HEK293 (cell line): ENCODE results near the gene MBLAC1.

ENCODE experiments used
- CTCF ChIA-PET: fragments of 350-600 bp; formaldehyde crosslinking; extraction: SDS; loops from one replicate; lab custom pipeline; 2021; ENCODE audit warnings: antibody characterized with exemption; lab: Yijun Ruan, JAX
- POLR2A ChIA-PET: fragments of 300-600 bp; formaldehyde crosslinking; extraction: SDS; loops from one replicate; lab custom pipeline; 2020; ENCODE audit warnings: antibody characterized with exemption, inconsistent platforms; lab: Yijun Ruan, JAX
- H3K27ac ChIP-seq: fragments of 200-500 bp; sonication (Bioruptor generic); 2 replicates; pipeline ENCODE4 v1.5.1; 2014; ENCODE audit warnings: low read depth, low read length, control low read depth, inconsistent platforms; ENCODE audit errors: extremely low read depth
- H3K36me3 ChIP-seq, 2 experiments: fragments of 200-500 bp in 1 of 2; sonication (Bioruptor generic) in 1 of 2; 1 replicate in 1 of 2; 2 replicates in 1 of 2; pipeline ENCODE4 v1.5.1; 2014 to 2017; ENCODE audit warnings: inconsistent platforms in 2 of 2, low read length in 2 of 2; ENCODE audit not compliant: control insufficient read depth in 2 of 2, insufficient read depth in 1 of 2
- H3K4me1 ChIP-seq: fragments of 200-500 bp; sonication (Bioruptor generic); 2 replicates; pipeline ENCODE4 v1.5.1; 2014; ENCODE audit warnings: mild to moderate bottlenecking, low read length, inconsistent platforms; ENCODE audit not compliant: control insufficient read depth, insufficient read depth
- H3K4me3 ChIP-seq: 2 replicates; pipeline ENCODE4 v1.5.1; 2011; ENCODE audit warnings: low read depth, mild to moderate bottlenecking, control low read depth, low read length, moderate library complexity
- H3K9me3 ChIP-seq: fragments of 200-500 bp; sonication (Bioruptor generic); 2 replicates; pipeline ENCODE4 v1.5.1; 2014; ENCODE audit warnings: low read depth, low read length, inconsistent platforms; ENCODE audit not compliant: control insufficient read depth, insufficient read depth
- PRDM1 ChIP-seq: fragments of 450-650 bp; formaldehyde crosslinking; IDR thresholded peaks from 2 replicates; pipeline ENCODE4; 2016; ENCODE audit warnings: missing biosample characterization, missing genetic modification characterization
- REPIN1 ChIP-seq: fragments of 450-650 bp; formaldehyde crosslinking; IDR thresholded peaks from 2 replicates; pipeline ENCODE4 v1.5.1; 2017; ENCODE audit warnings: missing biosample characterization, missing genetic modification characterization, low read depth
- ZBTB48 ChIP-seq: fragments of 450-650 bp; formaldehyde crosslinking; IDR thresholded peaks from 2 replicates; pipeline ENCODE4 v1.5.1; 2016; ENCODE audit warnings: missing biosample characterization, missing genetic modification characterization
- ZNF121 ChIP-seq: fragments of 450-650 bp; formaldehyde crosslinking; IDR thresholded peaks from 2 replicates; pipeline ENCODE4 v1.5.1; 2016; ENCODE audit warnings: missing biosample characterization, missing genetic modification characterization
- ZNF23 ChIP-seq: fragments of 450-650 bp; formaldehyde crosslinking; IDR thresholded peaks from 2 replicates; pipeline ENCODE4 v1.5.1; 2016; ENCODE audit warnings: missing biosample characterization, missing genetic modification characterization, borderline replicate concordance
- ZNF280C ChIP-seq: fragments of 450-650 bp; formaldehyde crosslinking; IDR thresholded peaks from 2 replicates; pipeline ENCODE4 v1.5.1; 2016; ENCODE audit warnings: missing biosample characterization, missing genetic modification characterization
- ZNF473 ChIP-seq: fragments of 450-650 bp; formaldehyde crosslinking; IDR thresholded peaks from 2 replicates; pipeline ENCODE4 v1.5.1; 2017; ENCODE audit warnings: missing biosample characterization, missing genetic modification characterization
- ZNF777 ChIP-seq: fragments of 450-650 bp; formaldehyde crosslinking; IDR thresholded peaks from 2 replicates; pipeline ENCODE4 v1.5.1; 2017; ENCODE audit warnings: missing biosample characterization, missing genetic modification characterization, borderline replicate concordance
- ZNF830 ChIP-seq: fragments of 450-650 bp; IDR thresholded peaks from 2 replicates; pipeline ENCODE4 v1.5.0; 2018; ENCODE audit warnings: missing biosample characterization, missing genetic modification characterization, low read depth, mild to moderate bottlenecking, moderate library complexity
- TF ChIP-seq, protein P1 (sequence below): fragments of 450-650 bp; formaldehyde crosslinking; IDR thresholded peaks from 2 replicates; pipeline ENCODE4 v1.5.0; 2017; ENCODE audit warnings: missing biosample characterization, missing genetic modification characterization, borderline replicate concordance
- TF ChIP-seq, protein P2 (sequence below): fragments of 450-650 bp; formaldehyde crosslinking; IDR thresholded peaks from 2 replicates; pipeline ENCODE4 v1.5.1; 2017; ENCODE audit warnings: missing biosample characterization, missing genetic modification characterization
- TF ChIP-seq, protein P3 (sequence below): fragments of 450-650 bp; formaldehyde crosslinking; IDR thresholded peaks from 2 replicates; pipeline ENCODE4 v1.5.1; 2016; ENCODE audit warnings: missing biosample characterization, missing genetic modification characterization

MBLAC1 gene

DNA sequence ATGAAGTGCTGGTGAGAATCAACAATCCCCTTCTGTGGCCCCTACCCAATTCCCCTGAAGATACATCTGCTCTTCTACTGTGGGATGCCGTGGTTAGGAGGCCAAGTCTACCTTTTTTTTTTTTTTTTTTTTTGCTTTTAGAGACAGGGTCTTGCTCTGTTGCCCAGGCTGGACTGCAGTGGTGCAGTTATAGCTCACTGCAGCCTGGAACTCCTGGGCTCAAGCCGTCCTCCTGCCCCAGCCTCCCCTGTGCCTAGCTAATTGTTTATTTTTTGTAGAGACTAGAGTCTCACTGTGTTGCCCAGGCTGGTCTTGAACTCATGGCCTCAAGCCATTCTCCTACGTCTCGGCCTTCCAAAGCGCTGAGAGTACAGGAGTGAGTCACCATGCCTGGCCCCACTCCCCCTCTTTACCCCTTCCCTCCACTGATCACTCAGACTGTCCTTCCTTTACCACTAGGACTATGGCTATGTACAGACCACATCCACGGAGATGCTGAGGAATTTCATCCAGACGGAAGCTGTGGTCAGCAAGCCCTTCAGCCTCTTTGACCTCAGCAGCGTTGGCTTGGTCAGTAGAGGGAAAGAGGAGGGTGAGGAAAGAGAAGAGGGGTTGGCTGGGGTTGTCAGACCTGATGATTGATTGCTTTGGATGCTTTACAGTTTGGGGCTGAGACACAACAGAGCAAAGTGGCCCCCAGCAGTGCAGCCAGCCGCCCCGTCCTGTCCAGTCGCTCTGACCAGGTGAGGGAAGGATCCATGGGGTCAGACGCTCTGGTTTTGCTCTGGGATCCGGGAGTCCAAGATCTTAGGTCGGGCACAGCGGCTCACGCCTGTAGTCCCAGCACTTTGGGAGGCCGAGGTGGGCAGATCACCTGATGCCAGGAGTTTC, 23.6 kb upstream of the MBLAC1 start:
- TF ChIP-seq ZNF23 = no peak
- no peak for TF ChIP-seq PRDM1 (tag by site-specific recombination)
- TF ChIP-seq, protein P1, sequence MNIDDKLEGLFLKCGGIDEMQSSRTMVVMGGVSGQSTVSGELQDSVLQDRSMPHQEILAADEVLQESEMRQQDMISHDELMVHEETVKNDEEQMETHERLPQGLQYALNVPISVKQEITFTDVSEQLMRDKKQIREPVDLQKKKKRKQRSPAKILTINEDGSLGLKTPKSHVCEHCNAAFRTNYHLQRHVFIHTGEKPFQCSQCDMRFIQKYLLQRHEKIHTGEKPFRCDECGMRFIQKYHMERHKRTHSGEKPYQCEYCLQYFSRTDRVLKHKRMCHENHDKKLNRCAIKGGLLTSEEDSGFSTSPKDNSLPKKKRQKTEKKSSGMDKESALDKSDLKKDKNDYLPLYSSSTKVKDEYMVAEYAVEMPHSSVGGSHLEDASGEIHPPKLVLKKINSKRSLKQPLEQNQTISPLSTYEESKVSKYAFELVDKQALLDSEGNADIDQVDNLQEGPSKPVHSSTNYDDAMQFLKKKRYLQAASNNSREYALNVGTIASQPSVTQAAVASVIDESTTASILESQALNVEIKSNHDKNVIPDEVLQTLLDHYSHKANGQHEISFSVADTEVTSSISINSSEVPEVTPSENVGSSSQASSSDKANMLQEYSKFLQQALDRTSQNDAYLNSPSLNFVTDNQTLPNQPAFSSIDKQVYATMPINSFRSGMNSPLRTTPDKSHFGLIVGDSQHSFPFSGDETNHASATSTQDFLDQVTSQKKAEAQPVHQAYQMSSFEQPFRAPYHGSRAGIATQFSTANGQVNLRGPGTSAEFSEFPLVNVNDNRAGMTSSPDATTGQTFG = no peak
- no peak for TF ChIP-seq ZNF830 (tag by site-specific recombination)
- no peak for TF ChIP-seq REPIN1 (tag by site-specific recombination)
- TF ChIP-seq, protein P2, sequence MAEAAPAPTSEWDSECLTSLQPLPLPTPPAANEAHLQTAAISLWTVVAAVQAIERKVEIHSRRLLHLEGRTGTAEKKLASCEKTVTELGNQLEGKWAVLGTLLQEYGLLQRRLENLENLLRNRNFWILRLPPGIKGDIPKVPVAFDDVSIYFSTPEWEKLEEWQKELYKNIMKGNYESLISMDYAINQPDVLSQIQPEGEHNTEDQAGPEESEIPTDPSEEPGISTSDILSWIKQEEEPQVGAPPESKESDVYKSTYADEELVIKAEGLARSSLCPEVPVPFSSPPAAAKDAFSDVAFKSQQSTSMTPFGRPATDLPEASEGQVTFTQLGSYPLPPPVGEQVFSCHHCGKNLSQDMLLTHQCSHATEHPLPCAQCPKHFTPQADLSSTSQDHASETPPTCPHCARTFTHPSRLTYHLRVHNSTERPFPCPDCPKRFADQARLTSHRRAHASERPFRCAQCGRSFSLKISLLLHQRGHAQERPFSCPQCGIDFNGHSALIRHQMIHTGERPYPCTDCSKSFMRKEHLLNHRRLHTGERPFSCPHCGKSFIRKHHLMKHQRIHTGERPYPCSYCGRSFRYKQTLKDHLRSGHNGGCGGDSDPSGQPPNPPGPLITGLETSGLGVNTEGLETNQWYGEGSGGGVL (tag by site-specific recombination) = peak; percentile 39
- TF ChIP-seq, protein P3, sequence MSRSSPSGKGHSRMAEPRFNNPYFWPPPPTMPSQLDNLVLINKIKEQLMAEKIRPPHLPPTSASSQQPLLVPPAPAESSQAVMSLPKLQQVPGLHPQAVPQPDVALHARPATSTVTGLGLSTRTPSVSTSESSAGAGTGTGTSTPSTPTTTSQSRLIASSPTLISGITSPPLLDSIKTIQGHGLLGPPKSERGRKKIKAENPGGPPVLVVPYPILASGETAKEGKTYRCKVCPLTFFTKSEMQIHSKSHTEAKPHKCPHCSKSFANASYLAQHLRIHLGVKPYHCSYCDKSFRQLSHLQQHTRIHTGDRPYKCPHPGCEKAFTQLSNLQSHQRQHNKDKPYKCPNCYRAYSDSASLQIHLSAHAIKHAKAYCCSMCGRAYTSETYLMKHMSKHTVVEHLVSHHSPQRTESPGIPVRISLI = 0 out of 2 replicates have a peak, but pooled peaks have one; percentile 23
- no peak for TF ChIP-seq ZNF473 (tag by site-specific recombination)
- no peak for TF ChIP-seq ZBTB48 (tag by site-specific recombination)
- TF ChIP-seq ZNF121 (tag by site-specific recombination) = peak; percentile 87
- TF ChIP-seq ZNF280C = no peak
- H3K4me3 ChIP-seq = no peak overlapping the region
- no peaks in the 10 kb centered on the region for H3K4me1 ChIP-seq
- H3K27ac ChIP-seq = peak overlapping the region; percentile 99; the same call in 1 of the 2 replicates
- H3K36me3 ChIP-seq = peaks cover 25 to 63% of the 10 kb centered on the region in 2 experiments
- no peaks in the 10 kb centered on the region for H3K9me3 ChIP-seq
- ChIA-PET POLR2A (interaction anchor here (0.7 to 4.4 kb wide), 6 partner anchors 10 to 1850 kb away, joined by 4 to 115 read pairs (median 35); partner anchors contain the start of genes CNPY4, COPS6, MBLAC1 and TAF6), CTCF (interaction anchor here (0.6 to 1.7 kb wide), 5 partner anchors 25 to 85 kb away, joined by 3 to 10 read pairs (median 5); no protein-coding TSS in a partner anchor)

DNA sequence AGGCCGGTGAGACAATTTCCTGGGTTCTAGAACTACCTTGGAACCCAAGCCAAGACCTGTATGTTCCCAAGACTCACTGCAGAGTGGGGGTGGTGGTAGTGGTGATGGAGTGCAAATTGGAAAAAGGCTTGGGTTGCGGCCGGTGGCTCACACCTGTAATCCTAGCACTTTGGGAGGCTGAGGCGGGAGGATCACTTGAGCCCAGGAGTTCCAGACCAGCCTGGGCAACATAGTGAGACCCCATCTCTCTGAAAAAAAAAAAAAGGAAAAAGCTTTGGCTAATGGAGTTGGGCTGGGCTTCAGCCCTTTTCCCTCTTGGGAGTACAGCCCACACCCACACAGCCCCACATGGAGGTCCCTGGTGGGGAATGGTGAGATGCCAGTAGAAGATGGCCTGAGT, 21.2 kb upstream of the MBLAC1 start:
- CTCF ChIA-PET = no interaction called here
- Histone ChIP-seq H3K27ac (no peak overlapping the region), H3K4me3 (no peak overlapping the region), H3K36me3 (peaks cover 16 to 60% of the 10 kb centered on the region in 2 experiments), H3K4me1 (no peaks in the 10 kb centered on the region), H3K9me3 (no peaks in the 10 kb centered on the region)
- peak; percentile 84 for TF ChIP-seq ZNF121 (tag by site-specific recombination)
- TF ChIP-seq ZNF777 (tag by site-specific recombination) = no peak
- POLR2A ChIA-PET = no interaction called here
